OCI-LY7 (cell line): Measurements from ENCODE around the gene VEPH1.

Experiments used
- EZH2phosphoT487 ChIP-seq: fragments of 200-600 bp; sonication (generic); IDR thresholded peaks from 2 replicates; pipeline ENCODE4 v1.6.1; 2018; ENCODE audit warnings: low read depth, borderline replicate concordance, mild to moderate bottlenecking, mixed run types, antibody characterized with exemption, low read length, moderate library complexity, mixed read lengths
- TF ChIP-seq, protein P1 (sequence below): fragments of 200-600 bp; sonication (generic); conservative IDR thresholded peaks from 2 replicates; pipeline ENCODE4 v1.5.1; 2014; ENCODE audit warnings: mild to moderate bottlenecking, antibody characterized with exemption, low read length, moderate library complexity, mixed read lengths

DNA sequence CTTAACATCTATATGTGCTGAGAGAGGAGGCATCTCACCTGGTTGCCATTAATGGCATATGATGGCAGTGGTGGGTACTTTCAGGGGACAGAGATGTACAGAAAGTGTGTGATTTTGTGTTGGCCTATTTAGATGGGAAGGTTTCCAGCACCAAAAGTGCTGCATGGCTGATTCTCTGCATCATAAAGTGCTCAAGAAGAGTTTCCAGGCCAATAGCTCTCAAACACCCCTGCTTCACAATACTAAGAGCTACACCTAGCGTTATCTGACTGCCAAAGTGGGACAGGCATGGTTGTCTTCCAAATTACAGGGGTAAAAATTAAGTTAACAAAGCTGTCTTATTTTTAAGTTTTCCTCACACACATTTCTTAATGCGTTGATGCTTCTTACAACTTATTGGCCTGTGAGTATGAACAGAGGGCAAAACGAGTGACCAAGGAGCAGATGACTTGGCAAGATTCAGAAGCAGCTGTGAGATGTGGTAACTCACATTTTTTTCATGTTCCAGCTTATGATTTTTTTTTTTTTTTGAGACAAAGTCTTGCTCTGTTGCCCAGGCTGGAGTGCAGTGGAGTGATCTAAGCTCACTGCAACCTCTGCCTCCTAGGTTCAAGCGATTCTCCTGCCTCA, 41.4 kb upstream of the VEPH1 start:
- TF ChIP-seq, protein P1, sequence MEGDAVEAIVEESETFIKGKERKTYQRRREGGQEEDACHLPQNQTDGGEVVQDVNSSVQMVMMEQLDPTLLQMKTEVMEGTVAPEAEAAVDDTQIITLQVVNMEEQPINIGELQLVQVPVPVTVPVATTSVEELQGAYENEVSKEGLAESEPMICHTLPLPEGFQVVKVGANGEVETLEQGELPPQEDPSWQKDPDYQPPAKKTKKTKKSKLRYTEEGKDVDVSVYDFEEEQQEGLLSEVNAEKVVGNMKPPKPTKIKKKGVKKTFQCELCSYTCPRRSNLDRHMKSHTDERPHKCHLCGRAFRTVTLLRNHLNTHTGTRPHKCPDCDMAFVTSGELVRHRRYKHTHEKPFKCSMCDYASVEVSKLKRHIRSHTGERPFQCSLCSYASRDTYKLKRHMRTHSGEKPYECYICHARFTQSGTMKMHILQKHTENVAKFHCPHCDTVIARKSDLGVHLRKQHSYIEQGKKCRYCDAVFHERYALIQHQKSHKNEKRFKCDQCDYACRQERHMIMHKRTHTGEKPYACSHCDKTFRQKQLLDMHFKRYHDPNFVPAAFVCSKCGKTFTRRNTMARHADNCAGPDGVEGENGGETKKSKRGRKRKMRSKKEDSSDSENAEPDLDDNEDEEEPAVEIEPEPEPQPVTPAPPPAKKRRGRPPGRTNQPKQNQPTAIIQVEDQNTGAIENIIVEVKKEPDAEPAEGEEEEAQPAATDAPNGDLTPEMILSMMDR, result no peak
- TF ChIP-seq EZH2phosphoT487, result no peak
